SHP77 (cell line): ENCODE data around the gene SIRT7.

Experiments
- DNase-seq, 2 experiments: peaks; one replicate each; lab custom pipeline; 2025; lab: John Stamatoyannopoulos, UW

The SIRT7 gene

GRCh38 chr17:81931557-81932332, 13.8 kb upstream of the SIRT7 start:
- no peak for DNase-seq

- no peak for DNase-seq
Measured at GRCh38 chr17:81931189-81931556, 13.2 kb upstream of the SIRT7 start.

- no peak for DNase-seq
Measured at GRCh38 chr17:81930142-81931125, 12.5 kb upstream of the SIRT7 start.

- DNase-seq = no peak
Measured at GRCh38 chr17:81929253-81930141, 11.5 kb upstream of the SIRT7 start.

GRCh38 chr17:81928544-81929252, 10.7 kb upstream of the SIRT7 start:
- DNase-seq = peak in 1 of 2 experiments; percentile 48

GRCh38 chr17:81927653-81928543, 9.9 kb upstream of the SIRT7 start, which contains the start of gene MAFG:
MAFG (minus strand) TSS chr17:81927735; CDS start chr17:81923185, 4,550 bp downstream.
- DNase-seq = peak; percentile 95 to 97

- DNase-seq = no peak
Measured at GRCh38 chr17:81927152-81927652, 9.2 kb upstream of the SIRT7 start.

- DNase-seq = peak; percentile 56 to 64
Measured at GRCh38 chr17:81926451-81927151, 8.6 kb upstream of the SIRT7 start.

GRCh38 chr17:81925860-81926450, 8.0 kb upstream of the SIRT7 start:
- no peak for DNase-seq

GRCh38 chr17:81924557-81925532, 6.9 kb upstream of the SIRT7 start:
- DNase-seq = no peak

GRCh38 chr17:81923302-81924260, 5.6 kb upstream of the SIRT7 start:
- DNase-seq = no peak

GRCh38 chr17:81922566-81923301, 4.8 kb upstream of the SIRT7 start:
- no peak for DNase-seq

- no peak for DNase-seq
Measured at GRCh38 chr17:81921996-81922565, 4.1 kb upstream of the SIRT7 start.

GRCh38 chr17:81921537-81921862, 3.5 kb upstream of the SIRT7 start:
- no peak for DNase-seq
